K562 (cell line): ENCODE measurements around the gene PDE8A. TPM values are rescaled to one million over a fixed set of nuclear protein-coding genes. Genes with fewer than 3 reads are reported as not detected.

ENCODE experiments used
- BHLHE40 ChIP-seq: IDR thresholded peaks from 2 replicates; pipeline ENCODE4 v1.6.1; 2011; ENCODE audit warnings: low read length, improper control_type of control experiment
- CTBP1 ChIP-seq: fragments of 450-650 bp; IDR thresholded peaks from 2 replicates; pipeline ENCODE4 v1.6.1; 2016; ENCODE audit warnings: borderline replicate concordance
- LEF1 ChIP-seq: fragments of 450-650 bp; IDR thresholded peaks from 2 replicates; pipeline ENCODE4 v1.6.1; 2016; ENCODE audit warnings: mild to moderate bottlenecking
- NFYB ChIP-seq: IDR thresholded peaks from 2 replicates; pipeline ENCODE4 v1.6.1; 2011; ENCODE audit warnings: mild to moderate bottlenecking, moderate library complexity; ENCODE audit not compliant: insufficient read length; ENCODE audit errors: extremely low read depth
- RNF2 ChIP-seq: sonication (generic); IDR thresholded peaks from 2 replicates; pipeline ENCODE4 v1.6.1; 2016
- SAFB2 ChIP-seq: fragments of 200-400 bp; formaldehyde crosslinking; IDR thresholded peaks from 2 replicates; pipeline ENCODE4 v1.6.1; 2018; ENCODE audit warnings: borderline replicate concordance, low read length, low read depth, moderate library complexity; ENCODE audit not compliant: severe bottlenecking
- ZNF121 ChIP-seq: sonication (generic); formaldehyde crosslinking; conservative IDR thresholded peaks from 2 replicates; pipeline ENCODE4 v1.8.0; 2022; ENCODE audit warnings: missing genetic modification reagents
- polyA plus RNA-seq, 8 experiments: library from polyadenylated mRNA; depleted of rRNA in 4 of 8; stranded (reverse) in 5 of 8; unstranded in 3 of 8; fragments of >200 nt; fragmentation: Nextera tagmentation in 2 of 8; fragmentation: Illumina TruSeq in 1 of 8; extraction: Ambion mirVana in 2 of 8; extraction: Trizol in 1 of 8; gene quantifications; 2 replicates each; pipeline versions ENCODE4 v1.2.1 to v1.2.3, GENCODE V29; 2011 to 2014; ENCODE audit warnings: inconsistent platforms in 1 of 8, missing spikeins in 1 of 8
- total RNA-seq, 7 experiments: library from RNA; depleted of rRNA in 6 of 7; stranded (reverse); fragments of >200 nt in 6 of 7; fragmentation: Illumina TruSeq in 2 of 7; extraction: Trizol in 2 of 7; gene quantifications; 2 replicates each; pipeline versions ENCODE4 v1.2.1 to v1.2.3, GENCODE V29; 2011 to 2021; ENCODE audit warnings: low replicate concordance in 1 of 7
- TF ChIP-seq, protein P1 (sequence below): sonication (generic); formaldehyde crosslinking; IDR thresholded peaks from 2 replicates; pipeline ENCODE4 v1.8.0; 2023; ENCODE audit warnings: missing genetic modification reagents, mild to moderate bottlenecking, borderline replicate concordance
- TF ChIP-seq, protein P2 (sequence below): sonication (generic); formaldehyde crosslinking; IDR thresholded peaks from 2 replicates; pipeline ENCODE4 v1.8.0; 2022; ENCODE audit warnings: mild to moderate bottlenecking, missing genetic modification reagents, borderline replicate concordance
- TF ChIP-seq, protein P3 (sequence below): sonication (generic); formaldehyde crosslinking; IDR thresholded peaks from 2 replicates; pipeline ENCODE4 v1.8.0; 2022; ENCODE audit warnings: mild to moderate bottlenecking, missing genetic modification reagents
- TF ChIP-seq, protein P4 (sequence below), 3 experiments: fragments of 200-800 bp in 1 of 3; fragments of 250-450 bp in 1 of 3; fragments of 450-650 bp in 1 of 3; sonication (Bioruptor Pico) in 1 of 3; sonication (Bioruptor generic) in 1 of 3; formaldehyde crosslinking in 1 of 3; IDR thresholded peaks; 2 replicates each; pipeline versions ENCODE4 v1.6.1 to v1.8.0; 2016 to 2022; ENCODE audit warnings: mild to moderate bottlenecking in 2 of 3, missing genetic modification characterization in 2 of 3, missing compliant biosample characterization in 1 of 3, moderate library complexity in 1 of 3

The PDE8A gene
- total and polyA plus RNA-seq, 9 of the 15 experiments (the other 6 are each of a cell fraction or from before 2014, with no cell fraction given): 5.9 to 40.3 (median 19.8) TPM

DNA sequence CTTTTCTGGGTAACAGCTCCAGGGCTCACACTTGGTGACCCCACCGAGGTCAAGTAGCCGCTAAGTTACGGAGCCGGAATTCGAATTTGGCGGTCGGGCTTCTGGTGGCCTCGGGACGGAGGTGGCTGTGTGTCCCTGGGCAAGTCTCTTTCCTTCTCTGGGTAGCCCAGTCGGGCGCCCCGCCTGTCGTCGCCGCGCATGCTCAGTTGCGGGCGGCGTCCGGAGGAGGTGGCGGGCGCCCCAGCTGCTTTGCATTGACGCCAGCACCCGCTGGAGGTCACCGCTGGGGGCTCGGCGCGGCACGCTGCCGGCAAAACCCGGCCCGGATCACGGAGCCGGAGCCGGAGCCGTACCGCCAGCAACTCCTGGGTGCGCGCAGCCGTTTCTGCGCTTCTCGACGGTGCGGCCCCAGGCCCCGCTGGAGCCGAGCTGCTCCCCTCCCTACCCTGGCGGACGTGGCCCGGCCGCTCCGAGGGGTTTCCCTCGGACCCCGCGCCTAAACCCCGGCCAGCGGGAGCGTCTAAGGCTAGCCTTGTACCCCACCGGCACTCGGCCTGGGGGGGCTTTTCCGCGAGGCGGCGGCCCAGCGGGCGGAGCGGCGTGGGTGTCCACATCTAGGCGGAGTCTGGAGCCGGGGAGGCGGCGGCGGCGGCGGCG, 474 bp upstream of the PDE8A start (continued):
- TF ChIP-seq, protein P1, sequence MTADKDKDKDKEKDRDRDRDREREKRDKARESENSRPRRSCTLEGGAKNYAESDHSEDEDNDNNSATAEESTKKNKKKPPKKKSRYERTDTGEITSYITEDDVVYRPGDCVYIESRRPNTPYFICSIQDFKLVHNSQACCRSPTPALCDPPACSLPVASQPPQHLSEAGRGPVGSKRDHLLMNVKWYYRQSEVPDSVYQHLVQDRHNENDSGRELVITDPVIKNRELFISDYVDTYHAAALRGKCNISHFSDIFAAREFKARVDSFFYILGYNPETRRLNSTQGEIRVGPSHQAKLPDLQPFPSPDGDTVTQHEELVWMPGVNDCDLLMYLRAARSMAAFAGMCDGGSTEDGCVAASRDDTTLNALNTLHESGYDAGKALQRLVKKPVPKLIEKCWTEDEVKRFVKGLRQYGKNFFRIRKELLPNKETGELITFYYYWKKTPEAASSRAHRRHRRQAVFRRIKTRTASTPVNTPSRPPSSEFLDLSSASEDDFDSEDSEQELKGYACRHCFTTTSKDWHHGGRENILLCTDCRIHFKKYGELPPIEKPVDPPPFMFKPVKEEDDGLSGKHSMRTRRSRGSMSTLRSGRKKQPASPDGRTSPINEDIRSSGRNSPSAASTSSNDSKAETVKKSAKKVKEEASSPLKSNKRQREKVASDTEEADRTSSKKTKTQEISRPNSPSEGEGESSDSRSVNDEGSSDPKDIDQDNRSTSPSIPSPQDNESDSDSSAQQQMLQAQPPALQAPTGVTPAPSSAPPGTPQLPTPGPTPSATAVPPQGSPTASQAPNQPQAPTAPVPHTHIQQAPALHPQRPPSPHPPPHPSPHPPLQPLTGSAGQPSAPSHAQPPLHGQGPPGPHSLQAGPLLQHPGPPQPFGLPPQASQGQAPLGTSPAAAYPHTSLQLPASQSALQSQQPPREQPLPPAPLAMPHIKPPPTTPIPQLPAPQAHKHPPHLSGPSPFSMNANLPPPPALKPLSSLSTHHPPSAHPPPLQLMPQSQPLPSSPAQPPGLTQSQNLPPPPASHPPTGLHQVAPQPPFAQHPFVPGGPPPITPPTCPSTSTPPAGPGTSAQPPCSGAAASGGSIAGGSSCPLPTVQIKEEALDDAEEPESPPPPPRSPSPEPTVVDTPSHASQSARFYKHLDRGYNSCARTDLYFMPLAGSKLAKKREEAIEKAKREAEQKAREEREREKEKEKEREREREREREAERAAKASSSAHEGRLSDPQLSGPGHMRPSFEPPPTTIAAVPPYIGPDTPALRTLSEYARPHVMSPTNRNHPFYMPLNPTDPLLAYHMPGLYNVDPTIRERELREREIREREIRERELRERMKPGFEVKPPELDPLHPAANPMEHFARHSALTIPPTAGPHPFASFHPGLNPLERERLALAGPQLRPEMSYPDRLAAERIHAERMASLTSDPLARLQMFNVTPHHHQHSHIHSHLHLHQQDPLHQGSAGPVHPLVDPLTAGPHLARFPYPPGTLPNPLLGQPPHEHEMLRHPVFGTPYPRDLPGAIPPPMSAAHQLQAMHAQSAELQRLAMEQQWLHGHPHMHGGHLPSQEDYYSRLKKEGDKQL (CRISPR knock-in tag): no peak
- TF ChIP-seq SAFB2 (no peak), CTBP1 (peak; percentile 99), BHLHE40 (peak; percentile 69), NFYB (no peak), LEF1 (no peak), RNF2 (peak; percentile 82), ZNF121 (no peak)
- TF ChIP-seq, protein P2, sequence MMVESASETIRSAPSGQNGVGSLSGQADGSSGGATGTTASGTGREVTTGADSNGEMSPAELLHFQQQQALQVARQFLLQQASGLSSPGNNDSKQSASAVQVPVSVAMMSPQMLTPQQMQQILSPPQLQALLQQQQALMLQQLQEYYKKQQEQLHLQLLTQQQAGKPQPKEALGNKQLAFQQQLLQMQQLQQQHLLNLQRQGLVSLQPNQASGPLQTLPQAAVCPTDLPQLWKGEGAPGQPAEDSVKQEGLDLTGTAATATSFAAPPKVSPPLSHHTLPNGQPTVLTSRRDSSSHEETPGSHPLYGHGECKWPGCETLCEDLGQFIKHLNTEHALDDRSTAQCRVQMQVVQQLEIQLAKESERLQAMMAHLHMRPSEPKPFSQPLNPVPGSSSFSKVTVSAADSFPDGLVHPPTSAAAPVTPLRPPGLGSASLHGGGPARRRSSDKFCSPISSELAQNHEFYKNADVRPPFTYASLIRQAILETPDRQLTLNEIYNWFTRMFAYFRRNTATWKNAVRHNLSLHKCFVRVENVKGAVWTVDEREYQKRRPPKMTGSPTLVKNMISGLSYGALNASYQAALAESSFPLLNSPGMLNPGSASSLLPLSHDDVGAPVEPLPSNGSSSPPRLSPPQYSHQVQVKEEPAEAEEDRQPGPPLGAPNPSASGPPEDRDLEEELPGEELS (CRISPR knock-in tag): 0 out of 2 replicates have a peak, but pooled peaks have one; percentile 71
- TF ChIP-seq, protein P3, sequence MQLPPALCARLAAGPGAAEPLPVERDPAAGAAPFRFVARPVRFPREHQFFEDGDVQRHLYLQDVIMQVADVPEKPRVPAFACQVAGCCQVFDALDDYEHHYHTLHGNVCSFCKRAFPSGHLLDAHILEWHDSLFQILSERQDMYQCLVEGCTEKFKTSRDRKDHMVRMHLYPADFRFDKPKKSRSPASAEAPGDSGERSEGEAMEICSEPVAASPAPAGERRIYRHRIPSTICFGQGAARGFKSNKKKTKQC (CRISPR knock-in tag): peak; percentile 53; the same call in 1 of the 2 replicates
- TF ChIP-seq, protein P4, sequence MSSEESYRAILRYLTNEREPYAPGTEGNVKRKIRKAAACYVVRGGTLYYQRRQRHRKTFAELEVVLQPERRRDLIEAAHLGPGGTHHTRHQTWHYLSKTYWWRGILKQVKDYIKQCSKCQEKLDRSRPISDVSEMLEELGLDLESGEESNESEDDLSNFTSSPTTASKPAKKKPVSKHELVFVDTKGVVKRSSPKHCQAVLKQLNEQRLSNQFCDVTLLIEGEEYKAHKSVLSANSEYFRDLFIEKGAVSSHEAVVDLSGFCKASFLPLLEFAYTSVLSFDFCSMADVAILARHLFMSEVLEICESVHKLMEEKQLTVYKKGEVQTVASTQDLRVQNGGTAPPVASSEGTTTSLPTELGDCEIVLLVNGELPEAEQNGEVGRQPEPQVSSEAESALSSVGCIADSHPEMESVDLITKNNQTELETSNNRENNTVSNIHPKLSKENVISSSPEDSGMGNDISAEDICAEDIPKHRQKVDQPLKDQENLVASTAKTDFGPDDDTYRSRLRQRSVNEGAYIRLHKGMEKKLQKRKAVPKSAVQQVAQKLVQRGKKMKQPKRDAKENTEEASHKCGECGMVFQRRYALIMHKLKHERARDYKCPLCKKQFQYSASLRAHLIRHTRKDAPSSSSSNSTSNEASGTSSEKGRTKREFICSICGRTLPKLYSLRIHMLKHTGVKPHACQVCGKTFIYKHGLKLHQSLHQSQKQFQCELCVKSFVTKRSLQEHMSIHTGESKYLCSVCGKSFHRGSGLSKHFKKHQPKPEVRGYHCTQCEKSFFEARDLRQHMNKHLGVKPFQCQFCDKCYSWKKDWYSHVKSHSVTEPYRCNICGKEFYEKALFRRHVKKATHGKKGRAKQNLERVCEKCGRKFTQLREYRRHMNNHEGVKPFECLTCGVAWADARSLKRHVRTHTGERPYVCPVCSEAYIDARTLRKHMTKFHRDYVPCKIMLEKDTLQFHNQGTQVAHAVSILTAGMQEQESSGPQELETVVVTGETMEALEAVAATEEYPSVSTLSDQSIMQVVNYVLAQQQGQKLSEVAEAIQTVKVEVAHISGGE (CRISPR knock-in tag; IDR thresholded peaks at IDR 0.05): no peak
